Measurements from ENCODE around the gene LDLRAD4. TPM values are rescaled to one million over a fixed set of nuclear protein-coding genes. Genes with fewer than 3 reads are reported as not detected.

The LDLRAD4 gene
- total RNA-seq, 1 donor, result under 0.01 TPM

DNA sequence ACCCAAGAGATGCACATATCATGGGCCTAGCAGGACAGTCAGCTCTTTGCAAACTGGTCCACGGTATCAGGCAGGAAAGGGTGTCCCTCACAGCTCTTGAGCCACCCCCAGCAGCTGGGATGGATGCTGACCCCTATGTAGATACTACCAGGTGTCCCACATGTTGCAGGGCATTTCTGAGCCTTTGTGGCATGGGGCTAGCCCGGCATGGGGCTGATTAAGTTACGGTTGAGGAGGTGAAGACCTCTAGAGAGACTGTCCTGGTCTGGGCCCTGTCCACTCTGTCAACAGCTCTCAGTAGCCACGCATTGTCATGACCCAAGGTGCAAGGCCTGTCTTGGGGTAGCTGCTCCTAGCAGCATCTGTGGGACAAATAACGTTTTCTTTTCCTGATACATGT, 6.7 kb downstream of the LDLRAD4 start:
- H4K20me1 ChIP-seq (ENCODE audit: insufficient read depth, low read length), result no peaks in the 10 kb centered on the region
- H3K27me3 ChIP-seq (ENCODE audit: insufficient read depth, low read length), result peaks cover 32% of the 10 kb centered on the region
- H3K4me1 ChIP-seq (ENCODE audit: insufficient read depth, low read length), result no peaks in the 10 kb centered on the region
- H3K79me2 ChIP-seq (ENCODE audit: insufficient read depth, low read length), result no peaks in the 10 kb centered on the region
- H3K4me2 ChIP-seq (ENCODE audit: insufficient read depth, low read length), result no peak overlapping the region
- no peak overlapping the region for H3K4me3 ChIP-seq (ENCODE audit: insufficient read depth, low read length)
- H3K9me3 ChIP-seq (ENCODE audit: low read depth, low read length), result no peaks in the 10 kb centered on the region
- H2AFZ ChIP-seq (ENCODE audit: low read length), result no peak overlapping the region
- DNase-seq (ENCODE audit: insufficient read length, low spot score, missing footprints), result no peak
- no peaks in the 10 kb centered on the region for H3K36me3 ChIP-seq (ENCODE audit: insufficient read depth, low read length)
- H3K27ac ChIP-seq (ENCODE audit: low read depth, low read length), result no peak overlapping the region
- TF ChIP-seq, protein P1, sequence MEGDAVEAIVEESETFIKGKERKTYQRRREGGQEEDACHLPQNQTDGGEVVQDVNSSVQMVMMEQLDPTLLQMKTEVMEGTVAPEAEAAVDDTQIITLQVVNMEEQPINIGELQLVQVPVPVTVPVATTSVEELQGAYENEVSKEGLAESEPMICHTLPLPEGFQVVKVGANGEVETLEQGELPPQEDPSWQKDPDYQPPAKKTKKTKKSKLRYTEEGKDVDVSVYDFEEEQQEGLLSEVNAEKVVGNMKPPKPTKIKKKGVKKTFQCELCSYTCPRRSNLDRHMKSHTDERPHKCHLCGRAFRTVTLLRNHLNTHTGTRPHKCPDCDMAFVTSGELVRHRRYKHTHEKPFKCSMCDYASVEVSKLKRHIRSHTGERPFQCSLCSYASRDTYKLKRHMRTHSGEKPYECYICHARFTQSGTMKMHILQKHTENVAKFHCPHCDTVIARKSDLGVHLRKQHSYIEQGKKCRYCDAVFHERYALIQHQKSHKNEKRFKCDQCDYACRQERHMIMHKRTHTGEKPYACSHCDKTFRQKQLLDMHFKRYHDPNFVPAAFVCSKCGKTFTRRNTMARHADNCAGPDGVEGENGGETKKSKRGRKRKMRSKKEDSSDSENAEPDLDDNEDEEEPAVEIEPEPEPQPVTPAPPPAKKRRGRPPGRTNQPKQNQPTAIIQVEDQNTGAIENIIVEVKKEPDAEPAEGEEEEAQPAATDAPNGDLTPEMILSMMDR (IDR thresholded peaks at IDR 0.05; ENCODE audit: extremely low read depth, low read depth, low read length), result no peak

DNA sequence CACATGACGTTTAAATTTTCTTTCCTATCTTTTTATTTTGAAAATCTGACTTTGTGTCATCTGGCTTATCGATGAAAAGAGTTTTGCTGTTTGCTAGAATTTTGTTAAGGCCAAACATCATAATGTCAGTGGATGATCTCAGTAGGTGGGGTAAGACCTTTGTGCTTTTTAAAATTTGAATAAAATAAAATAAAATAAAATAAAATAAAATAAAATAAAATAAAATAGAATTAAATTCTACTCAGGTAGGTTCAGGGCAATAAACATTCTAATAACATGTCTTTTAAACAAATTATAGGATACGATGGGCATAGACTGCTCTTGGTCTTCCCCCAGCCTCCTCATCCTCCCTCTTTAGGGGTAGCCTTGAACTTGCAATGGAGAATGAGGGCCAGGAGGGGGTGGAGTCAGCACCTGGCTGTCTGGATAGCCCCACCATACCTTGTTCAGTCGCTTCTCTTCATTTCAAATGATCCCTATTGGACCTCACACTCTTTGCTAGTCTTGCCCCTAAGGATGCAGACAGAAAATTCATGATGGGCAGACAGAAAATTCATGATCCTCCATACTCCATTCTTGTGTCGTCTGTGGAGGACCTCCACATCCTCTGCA, 8.1 kb downstream of the LDLRAD4 start:
- no peaks in the 10 kb centered on the region for H3K36me3 ChIP-seq (ENCODE audit: insufficient read depth, low read length)
- no peaks in the 10 kb centered on the region for H3K9me3 ChIP-seq (ENCODE audit: low read depth, low read length)
- H3K4me1 ChIP-seq (ENCODE audit: insufficient read depth, low read length), result no peaks in the 10 kb centered on the region
- H3K4me3 ChIP-seq (ENCODE audit: insufficient read depth, low read length), result no peak overlapping the region
- DNase-seq (ENCODE audit: insufficient read length, low spot score, missing footprints), result no peak
- no peak overlapping the region for H2AFZ ChIP-seq (ENCODE audit: low read length)
- H3K27me3 ChIP-seq (ENCODE audit: insufficient read depth, low read length), result peaks cover 19% of the 10 kb centered on the region
- no peaks in the 10 kb centered on the region for H4K20me1 ChIP-seq (ENCODE audit: insufficient read depth, low read length)
- H3K4me2 ChIP-seq (ENCODE audit: insufficient read depth, low read length), result no peak overlapping the region
- TF ChIP-seq, protein P1 (IDR thresholded peaks at IDR 0.05; ENCODE audit: extremely low read depth, low read depth, low read length), result no peak
- H3K27ac ChIP-seq (ENCODE audit: low read depth, low read length), result no peak overlapping the region
- no peaks in the 10 kb centered on the region for H3K79me2 ChIP-seq (ENCODE audit: insufficient read depth, low read length)

DNA sequence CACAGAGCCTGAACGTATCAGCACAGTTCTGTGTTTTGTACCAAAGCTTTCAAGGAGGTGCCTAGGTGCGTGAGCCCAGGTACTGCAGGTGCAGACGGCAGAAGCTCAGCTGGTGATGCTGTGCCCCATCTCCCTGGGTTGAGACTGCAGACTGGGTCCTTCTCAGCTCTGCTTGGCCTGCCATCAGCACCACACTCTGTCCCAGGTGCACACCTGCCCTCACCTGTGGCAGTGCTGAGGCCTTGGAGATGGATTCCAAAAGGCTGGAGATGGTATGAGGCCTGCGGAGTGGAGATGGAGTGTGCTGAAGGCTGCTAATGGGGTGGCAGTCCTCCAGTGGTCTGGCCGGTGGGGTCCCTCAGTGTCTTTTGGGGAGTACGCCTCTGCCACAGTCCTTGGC, 9.3 kb downstream of the LDLRAD4 start:
- H3K36me3 ChIP-seq (ENCODE audit: insufficient read depth, low read length), result no peaks in the 10 kb centered on the region
- H3K4me3 ChIP-seq (ENCODE audit: insufficient read depth, low read length), result no peak overlapping the region
- no peak overlapping the region for H3K4me2 ChIP-seq (ENCODE audit: insufficient read depth, low read length)
- TF ChIP-seq, protein P1 (IDR thresholded peaks at IDR 0.05; ENCODE audit: extremely low read depth, low read depth, low read length), result no peak
- no peaks in the 10 kb centered on the region for H3K9me3 ChIP-seq (ENCODE audit: low read depth, low read length)
- no peaks in the 10 kb centered on the region for H3K4me1 ChIP-seq (ENCODE audit: insufficient read depth, low read length)
- peaks cover 9% of the 10 kb centered on the region for H3K27me3 ChIP-seq (ENCODE audit: insufficient read depth, low read length)
- H3K27ac ChIP-seq (ENCODE audit: low read depth, low read length), result no peak overlapping the region
- H4K20me1 ChIP-seq (ENCODE audit: insufficient read depth, low read length), result no peaks in the 10 kb centered on the region
- no peaks in the 10 kb centered on the region for H3K79me2 ChIP-seq (ENCODE audit: insufficient read depth, low read length)
- no peak for DNase-seq (ENCODE audit: insufficient read length, low spot score, missing footprints)
- H2AFZ ChIP-seq (ENCODE audit: low read length), result no peak overlapping the region

DNA sequence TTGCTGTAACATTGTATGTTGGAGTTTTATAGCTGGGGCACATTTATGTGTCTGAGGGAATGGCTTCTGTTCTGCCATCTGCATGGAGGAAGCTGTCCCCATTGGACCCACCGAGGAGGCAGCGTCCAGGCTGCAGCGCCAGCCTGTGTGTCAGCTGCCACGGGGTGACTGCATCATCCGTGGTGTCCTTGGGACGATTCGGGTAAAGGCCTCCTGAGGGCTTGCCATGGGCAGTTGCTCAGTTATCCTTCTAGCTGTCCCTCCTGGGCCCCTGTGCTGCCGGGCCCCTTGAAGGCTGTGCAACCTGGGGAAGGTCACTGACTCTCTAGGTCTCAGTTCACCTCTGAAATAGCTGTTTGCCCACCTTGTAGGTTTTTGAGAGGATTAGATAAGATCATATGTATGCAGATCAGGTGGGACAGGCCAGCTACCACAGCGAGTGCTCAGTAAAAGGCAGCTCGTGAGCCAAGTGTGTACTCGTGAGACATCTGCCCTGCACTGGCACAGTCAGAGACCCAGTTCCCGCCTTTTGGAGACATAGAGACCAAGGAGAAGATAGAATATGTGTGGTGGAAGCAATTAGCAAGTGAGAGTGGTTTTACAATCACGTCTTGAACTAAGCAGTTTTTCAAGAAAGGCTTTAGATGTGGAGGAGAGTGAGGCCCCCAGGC, 10.6 kb downstream of the LDLRAD4 start:
- Histone ChIP-seq H3K4me3 (ENCODE audit: insufficient read depth, low read length) (no peak overlapping the region), H3K4me1 (ENCODE audit: insufficient read depth, low read length) (no peaks in the 10 kb centered on the region), H3K27ac (ENCODE audit: low read depth, low read length) (no peak overlapping the region), H3K27me3 (ENCODE audit: insufficient read depth, low read length) (no peaks in the 10 kb centered on the region), H2AFZ (ENCODE audit: low read length) (no peak overlapping the region), H3K4me2 (ENCODE audit: insufficient read depth, low read length) (no peak overlapping the region), H3K79me2 (ENCODE audit: insufficient read depth, low read length) (no peaks in the 10 kb centered on the region), H3K36me3 (ENCODE audit: insufficient read depth, low read length) (no peaks in the 10 kb centered on the region), H4K20me1 (ENCODE audit: insufficient read depth, low read length) (no peaks in the 10 kb centered on the region), H3K9me3 (ENCODE audit: low read depth, low read length) (no peaks in the 10 kb centered on the region)
- no peak for DNase-seq (ENCODE audit: insufficient read length, low spot score, missing footprints)
- TF ChIP-seq, protein P1 (IDR thresholded peaks at IDR 0.05; ENCODE audit: extremely low read depth, low read depth, low read length), result no peak
